Stomach (tissue), 9 donors: ENCODE data around the gene DOCK4. TPM values are rescaled to one million over a fixed set of nuclear protein-coding genes. Genes with fewer than 3 reads are reported as not detected.

Experiments
- DNase-seq, 2 donors: peaks; one replicate each; pipeline versions ENCODE4 v3.0.0 to v3.0.0-alpha.2; 2013 to 2019
- H3K27ac ChIP-seq, 5 donors: fragments of 200-600 bp in 4 of 5; sonication (generic) in 4 of 5; one replicate each; pipeline ENCODE4 v1.5.1; 2013 to 2019; ENCODE audit warnings: mild to moderate bottlenecking in 1 of 5, moderate library complexity in 1 of 5
- H3K27me3 ChIP-seq, 3 donors: fragments of 200-600 bp; sonication (generic); one replicate each; pipeline ENCODE4 v1.5.1; 2017 to 2019; ENCODE audit warnings: mixed run types in 1 of 3
- H3K36me3 ChIP-seq, 4 donors: fragments of 200-600 bp; sonication (generic); 1 replicate in 3 of 4; 2 replicates in 1 of 4; pipeline ENCODE4 v1.5.1; 2016 to 2019
- H3K4me1 ChIP-seq, 4 donors: fragments of 200-600 bp; sonication (generic); one replicate each; pipeline ENCODE4 v1.5.1; 2016 to 2019
- H3K4me3 ChIP-seq, 4 donors: fragments of 200-600 bp; sonication (generic) in 3 of 4; one replicate each; pipeline ENCODE4 v1.5.1; 2016 to 2019; ENCODE audit warnings: mild to moderate bottlenecking in 1 of 4
- H3K9me3 ChIP-seq, 4 donors: fragments of 200-600 bp; sonication (generic); one replicate each; pipeline ENCODE4 v1.5.1; 2016 to 2019
- CTCF ChIP-seq, 7 experiments: fragments of 450-650 bp in 4 of 7; fragments of 200-600 bp in 3 of 7; sonication (generic) in 3 of 7; IDR thresholded peaks; one replicate each; pipeline ENCODE4 v1.5.1; 2016 to 2019; ENCODE audit warnings: antibody characterized with exemption in 7 of 7, control low read depth in 2 of 7, mild to moderate bottlenecking in 1 of 7
- EP300 ChIP-seq: sonication (generic); formaldehyde crosslinking; IDR thresholded peaks from one replicate; pipeline ENCODE4 v1.6.1; 2017; ENCODE audit warnings: antibody characterized with exemption
- POLR2A ChIP-seq, 4 donors: fragments of 450-650 bp; IDR thresholded peaks; one replicate each; pipeline ENCODE4 v1.6.1; 2016; ENCODE audit warnings: antibody characterized with exemption in 4 of 4, control low read depth in 2 of 4, mild to moderate bottlenecking in 1 of 4, moderate library complexity in 1 of 4
- POLR2AphosphoS5 ChIP-seq, 3 donors: sonication (generic); formaldehyde crosslinking; IDR thresholded peaks; one replicate each; pipeline ENCODE4 v1.6.1; 2016; ENCODE audit warnings: antibody characterized with exemption in 3 of 3
- WGBS, 5 donors: extraction: QIAGEN DNeasy Blood & Tissue Kit in 3 of 5; methylation state at CpG; one replicate each; pipeline versions ENCODE4 v1.1.5 to v1.1.7; 2013 to 2018; 5-methylcytosine and 5-hydroxymethylcytosine counted together
- intact Hi-C: fragments of 100-400 bp; cut with DNase I; formaldehyde crosslinking; loops from one replicate; pipeline ENCODE4 v1.15.1; 2023; ENCODE audit warnings: low total_unique reads
- polyA plus RNA-seq, 3 donors: library from polyadenylated mRNA; stranded (reverse); fragments of 200-250 nt; gene quantifications; one replicate each; pipeline ENCODE4 v1.2.3, GENCODE V29; 2013
- total RNA-seq, 5 donors: library from RNA; depleted of rRNA; stranded (reverse); fragments of >200 nt; gene quantifications; one replicate each; pipeline versions ENCODE4 v1.1.0 to v1.2.3, GENCODE V29; 2014 to 2016
- donor health status: healthy with polysubstance abuse.
- donor health status: Bipolar disorder and iron deficiency.
- donor health status: healthy.

DOCK4 gene
- total and polyA plus RNA-seq, 8 donors: 1.1 to 54.9 (median 16.4) TPM

DNA sequence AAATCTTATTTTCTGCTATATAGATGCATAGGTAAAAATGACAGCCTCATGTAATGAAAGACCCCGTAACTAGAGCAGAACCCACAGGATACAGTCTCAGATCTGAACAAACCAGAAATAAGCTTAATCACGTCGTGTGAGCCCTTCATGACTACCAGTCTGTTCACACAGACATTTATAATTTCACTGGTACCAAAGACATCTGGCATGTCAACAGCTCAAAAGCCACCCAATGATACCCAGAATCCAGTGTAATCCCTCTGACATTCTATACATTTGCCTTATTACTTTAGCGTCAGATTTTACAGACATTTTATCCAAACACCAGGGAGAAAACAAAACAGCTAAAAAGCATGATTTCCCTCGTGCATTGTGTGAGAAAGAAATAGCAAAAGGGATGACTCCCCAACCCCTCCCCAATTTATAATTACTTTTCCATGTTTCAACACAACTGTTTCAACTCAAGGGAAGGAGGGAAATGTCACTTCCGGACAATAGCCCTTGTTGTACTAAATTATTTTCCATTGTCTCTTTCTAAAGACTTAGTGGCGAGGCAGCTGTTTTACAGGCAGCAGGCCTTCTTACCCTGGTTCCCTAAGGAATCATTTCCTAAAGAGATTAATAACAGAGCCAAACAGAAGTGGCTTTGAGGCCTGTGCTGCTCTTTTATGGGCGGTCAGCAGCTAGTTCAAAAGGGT is 33.2 kb downstream of the DOCK4 start:
- TF ChIP-seq POLR2AphosphoS5 (IDR thresholded peaks at IDR 0.05) (no peak), EP300 (no peak), POLR2A (IDR thresholded peaks at IDR 0.05) (no peak), CTCF (IDR thresholded peaks at IDR 0.05) (no peak)
- Histone ChIP-seq H3K27ac (peak overlapping the region in 1 of 5 donors; percentile 38), H3K4me1 (peaks cover 0 to 6% (median 0%) of the 10 kb centered on the region in 4 donors), H3K36me3 (no peaks in the 10 kb centered on the region), H3K4me3 (no peak overlapping the region), H3K27me3 (no peaks in the 10 kb centered on the region), H3K9me3 (no peaks in the 10 kb centered on the region)
- intact Hi-C loops: no loop called here
- peak in 1 of 2 donors; percentile 40 for DNase-seq
- 71 to 83% (median 73%) methylated on average over 8 of the region's 8 CpGs for WGBS, 5 donors

GRCh38 chr7:112171673-112172072 is 34.5 kb downstream of the DOCK4 start:
- Histone ChIP-seq H3K27me3 (no peaks in the 10 kb centered on the region), H3K27ac (no peak overlapping the region), H3K36me3 (no peaks in the 10 kb centered on the region), H3K4me3 (no peak overlapping the region), H3K9me3 (no peaks in the 10 kb centered on the region), H3K4me1 (peaks cover 0 to 6% (median 0%) of the 10 kb centered on the region in 4 donors)
- DNase-seq: no peak
- intact Hi-C loops: no loop called here
- WGBS, 5 donors: 82 to 96% (median 90%) methylated on average over 1 of the region's 1 CpG
- TF ChIP-seq POLR2A (IDR thresholded peaks at IDR 0.05) (no peak), EP300 (no peak), POLR2AphosphoS5 (IDR thresholded peaks at IDR 0.05) (no peak), CTCF (IDR thresholded peaks at IDR 0.05) (no peak)

DNA sequence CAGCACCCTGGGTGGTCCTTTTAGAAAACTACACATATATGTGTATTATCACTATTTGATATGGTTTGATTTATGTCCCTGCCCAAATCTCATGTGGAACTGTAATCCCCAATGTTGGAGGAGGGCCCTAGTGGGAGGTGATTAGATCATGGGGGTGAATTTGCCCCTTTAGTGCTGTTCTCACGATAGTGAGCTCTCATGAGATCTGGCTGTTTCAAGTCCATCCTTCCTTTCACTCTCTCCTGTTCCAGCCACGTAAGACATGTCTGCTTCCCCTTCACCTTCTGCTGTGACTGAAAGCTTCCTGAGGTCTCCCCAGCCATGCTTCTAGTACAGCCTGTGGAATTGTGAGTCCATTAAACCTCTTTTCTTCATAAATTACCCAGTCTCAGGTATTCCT is 37.3 kb downstream of the DOCK4 start:
- H3K4me1 ChIP-seq: peaks cover 0 to 6% (median 0%) of the 10 kb centered on the region in 4 donors
- no peaks in the 10 kb centered on the region for H3K9me3 ChIP-seq
- no peaks in the 10 kb centered on the region for H3K27me3 ChIP-seq
- WGBS, 5 donors: 82 to 94% (median 86%) methylated on average over 2 of the region's 2 CpGs
- intact Hi-C loops: no loop called here
- TF ChIP-seq POLR2AphosphoS5 (IDR thresholded peaks at IDR 0.05) (no peak), CTCF (IDR thresholded peaks at IDR 0.05) (no peak), POLR2A (IDR thresholded peaks at IDR 0.05) (no peak), EP300 (no peak)
- H3K4me3 ChIP-seq: no peak overlapping the region
- H3K27ac ChIP-seq: no peak overlapping the region
- no peak for DNase-seq
- no peaks in the 10 kb centered on the region for H3K36me3 ChIP-seq

GRCh38 chr7:112167147-112167546 is 39.1 kb downstream of the DOCK4 start:
- H3K4me1 ChIP-seq: peaks cover 0 to 5% (median 3%) of the 10 kb centered on the region in 4 donors
- no peaks in the 10 kb centered on the region for H3K9me3 ChIP-seq
- no peaks in the 10 kb centered on the region for H3K27me3 ChIP-seq
- intact Hi-C loops: no loop called here
- no peak for DNase-seq
- no peak overlapping the region for H3K27ac ChIP-seq
- WGBS, 5 donors: 80 to 92% (median 83%) methylated on average over 3 of the region's 3 CpGs
- TF ChIP-seq CTCF (IDR thresholded peaks at IDR 0.05): no peak
- no peak for TF ChIP-seq POLR2AphosphoS5 (IDR thresholded peaks at IDR 0.05)
- TF ChIP-seq EP300: no peak
- TF ChIP-seq POLR2A (IDR thresholded peaks at IDR 0.05): no peak
- no peak overlapping the region for H3K4me3 ChIP-seq
- no peaks in the 10 kb centered on the region for H3K36me3 ChIP-seq
